GM12891 (cell line): ENCODE measurements around the gene RETREG1.

ENCODE experiments used
- POLR2A ChIP-seq: IDR thresholded peaks from 2 replicates; pipeline ENCODE4 v1.6.1; 2011; ENCODE audit warnings: low read depth, low read length, control low read depth
- POLR2AphosphoS5 ChIP-seq: IDR thresholded peaks from 2 replicates; pipeline ENCODE4 v1.6.1; 2011; ENCODE audit warnings: low read depth, low read length, control low read depth
- SPI1 ChIP-seq: IDR thresholded peaks from 2 replicates; pipeline ENCODE4 v1.6.1; 2011; ENCODE audit warnings: low read depth, low read length, control low read depth
- TAF1 ChIP-seq: IDR thresholded peaks from 2 replicates; pipeline ENCODE4 v1.6.1; 2011; ENCODE audit warnings: low read depth, low read length, control low read depth

DNA sequence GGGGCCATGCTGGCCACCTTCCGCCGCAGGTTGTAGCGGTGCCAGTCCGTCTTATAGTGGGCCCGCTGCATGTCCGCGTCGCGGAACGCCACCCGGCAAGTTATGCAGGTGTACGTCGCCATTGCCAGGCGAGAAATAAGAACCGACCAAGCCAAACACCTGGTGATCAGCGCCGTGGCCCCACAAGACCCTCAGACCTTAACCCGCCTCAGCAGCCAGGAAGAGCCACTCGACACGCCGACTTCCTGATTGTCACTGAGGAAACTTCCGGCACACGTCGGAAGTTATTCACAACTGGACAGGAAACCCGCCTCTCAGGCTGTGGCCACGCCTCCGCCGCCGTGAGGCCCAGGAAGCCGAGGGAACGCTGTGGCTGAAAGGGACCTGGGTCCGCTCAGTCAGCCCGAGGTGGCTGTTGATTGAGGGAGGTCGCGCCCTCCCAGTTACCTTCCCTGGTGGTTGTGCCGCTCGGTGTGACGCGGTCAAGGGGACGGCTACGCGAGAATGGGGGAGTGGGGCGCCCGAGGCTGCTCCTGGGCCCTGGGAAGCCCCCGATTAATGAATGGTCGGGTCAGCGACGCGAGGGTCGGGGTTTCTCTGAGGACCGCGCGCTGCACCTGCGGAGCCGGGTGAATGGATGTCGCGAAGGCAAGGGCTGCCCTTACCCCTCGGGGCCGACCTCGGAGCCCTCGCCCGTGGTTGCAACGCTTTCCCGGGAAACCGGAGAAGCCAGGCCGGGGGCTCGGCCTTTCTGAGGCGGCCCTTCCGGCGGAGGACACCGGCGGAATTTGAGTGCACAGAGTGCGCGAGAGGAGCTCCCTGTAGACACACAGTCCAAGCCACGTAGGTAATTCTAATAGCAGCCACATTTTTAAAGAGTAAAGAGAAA, 151.0 kb downstream of the RETREG1 start, which contains the start of gene ZNF622:
- TF ChIP-seq TAF1 = peak; percentile 89
- peak; percentile 98 for TF ChIP-seq POLR2AphosphoS5
- peak; percentile 58 for TF ChIP-seq SPI1
- TF ChIP-seq POLR2A = peak; percentile 99
